Measurements from ENCODE around the gene APLF.

- TF ChIP-seq CTCF (IDR thresholded peaks at IDR 0.05; ENCODE audit: insufficient read depth, low read length) (no peak), POLR2AphosphoS5 (IDR thresholded peaks at IDR 0.05; ENCODE audit: low read depth) (no peak), REST (IDR thresholded peaks at IDR 0.05; ENCODE audit: insufficient replicate concordance, low read depth) (no peak)
These were observed 99.0 kb downstream of the APLF start for GRCh38 chr2:68566362-68566761.

All from HL-60 (cell line).